OCI-LY3 (cell line): ENCODE results near the gene ANKLE1.

Experiments
- H2AFZ ChIP-seq: fragments of 200-600, 300-600 bp; shearing (Covaris generic); 2 replicates; pipeline ENCODE4 v1.6.0; 2014; ENCODE audit warnings: antibody characterized with exemption, low read depth, low read length
- H3K27ac ChIP-seq: fragments of 200-600, 300-600 bp; sonication (generic); 2 replicates; pipeline ENCODE4 v1.5.1; 2014; ENCODE audit warnings: mild to moderate bottlenecking, low read length, moderate library complexity, mixed read lengths
- H3K27me3 ChIP-seq: fragments of 200-600, 300-600 bp; sonication (generic); 2 replicates; pipeline ENCODE4 v1.6.1; 2014; ENCODE audit warnings: low read depth, low read length, mixed read lengths
- H3K36me3 ChIP-seq: fragments of 200-600, 300-600 bp; sonication (generic); replicated peaks from 2 replicates; pipeline ENCODE3; 2014; ENCODE audit warnings: low read depth, low read length, mixed read lengths
- H3K4me1 ChIP-seq: fragments of 300-600, 200-600 bp; sonication (generic); 2 replicates; pipeline ENCODE4 v1.6.1; 2014; ENCODE audit warnings: low read length, mixed read lengths
- H3K4me2 ChIP-seq: fragments of 200-600, 300-600 bp; sonication (generic); 2 replicates; pipeline ENCODE4 v1.6.1; 2014; ENCODE audit warnings: low read length, mixed read lengths
- H3K4me3 ChIP-seq: fragments of 300-600, 200-600 bp; sonication (generic); 2 replicates; pipeline ENCODE4 v1.5.1; 2014; ENCODE audit warnings: antibody characterized with exemption, mild to moderate bottlenecking, low read length, moderate library complexity
- H3K79me2 ChIP-seq: fragments of 300-600, 200-600 bp; shearing (Covaris generic); 2 replicates; pipeline ENCODE4 v1.6.1; 2014; ENCODE audit warnings: mild to moderate bottlenecking, low read length, mixed read lengths
- H3K9ac ChIP-seq: fragments of 300-600, 200-600 bp; shearing (Covaris generic); 2 replicates; pipeline ENCODE4 v1.6.0; 2014; ENCODE audit warnings: mild to moderate bottlenecking, low read length, moderate library complexity
- H3K9me3 ChIP-seq: fragments of 200-600, 300-600 bp; shearing (Covaris generic); 2 replicates; pipeline ENCODE4 v1.6.1; 2014; ENCODE audit warnings: low read length, mixed read lengths; ENCODE audit not compliant: insufficient read depth
- H4K20me1 ChIP-seq: fragments of 200-600, 300-600 bp; sonication (generic); 2 replicates; pipeline ENCODE4 v1.6.1; 2016; ENCODE audit warnings: low read length, mixed read lengths; ENCODE audit not compliant: insufficient read depth
- CTCF ChIP-seq: fragments of 200-600, 300-600 bp; sonication (generic); IDR thresholded peaks from 2 replicates; pipeline ENCODE4 v1.5.1; 2014; ENCODE audit warnings: antibody characterized with exemption, low read length, low read depth
- EZH2phosphoT487 ChIP-seq: fragments of 200-600 bp; shearing (Covaris generic); IDR thresholded peaks from 2 replicates; pipeline ENCODE4 v1.6.1; 2018; ENCODE audit warnings: antibody characterized with exemption, mixed run types, low read depth

Gene ANKLE1

GRCh38 chr19:17318966-17319365 is 37.3 kb downstream of the ANKLE1 start:
- Histone ChIP-seq H4K20me1 (no peaks in the 10 kb centered on the region), H2AFZ (no peak overlapping the region), H3K27ac (no peak overlapping the region), H3K27me3 (no peaks in the 10 kb centered on the region), H3K4me1 (no peaks in the 10 kb centered on the region), H3K4me2 (no peak overlapping the region), H3K79me2 (no peaks in the 10 kb centered on the region), H3K9ac (no peak overlapping the region), H3K4me3 (no peak overlapping the region), H3K9me3 (no peaks in the 10 kb centered on the region), H3K36me3 (peaks cover 27% of the 10 kb centered on the region)
- TF ChIP-seq CTCF (no peak), EZH2phosphoT487 (no peak)

- H3K4me2 ChIP-seq, result no peak overlapping the region
These were observed 38.0 kb downstream of the ANKLE1 start for GRCh38 chr19:17319473-17320238.

DNA sequence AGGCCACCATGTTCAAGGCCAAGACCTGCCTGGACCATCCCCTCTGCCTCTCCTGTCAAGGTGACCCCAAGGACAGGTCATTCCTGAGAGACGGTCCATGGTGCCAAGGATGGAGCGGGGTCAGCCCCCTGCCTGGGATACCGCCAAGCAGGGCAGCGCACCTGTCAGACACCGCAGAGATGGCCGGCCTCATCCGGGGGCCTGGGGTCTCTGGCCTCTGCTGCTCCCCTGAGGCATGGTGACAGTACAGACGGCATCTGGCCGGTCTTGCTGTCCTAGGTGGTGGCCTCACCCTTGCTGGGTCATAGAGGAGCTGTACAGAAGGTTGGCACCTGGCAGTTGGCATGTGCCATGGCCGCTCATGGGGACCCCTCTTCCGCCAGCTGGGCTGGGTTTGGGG is 38.7 kb downstream of the ANKLE1 start:
- Histone ChIP-seq H3K36me3 (peaks cover 19% of the 10 kb centered on the region), H3K9ac (no peak overlapping the region), H3K4me3 (no peak overlapping the region), H3K4me1 (no peaks in the 10 kb centered on the region), H2AFZ (no peak overlapping the region), H3K4me2 (no peak overlapping the region), H3K27ac (no peak overlapping the region), H3K27me3 (no peaks in the 10 kb centered on the region), H4K20me1 (no peaks in the 10 kb centered on the region), H3K79me2 (no peaks in the 10 kb centered on the region), H3K9me3 (no peaks in the 10 kb centered on the region)
- no peak for TF ChIP-seq CTCF
- no peak for TF ChIP-seq EZH2phosphoT487

More at GRCh38 chr19:17319473-17320238, 38.0 kb downstream of the ANKLE1 start:
- H3K36me3 ChIP-seq, result peaks cover 20% of the 10 kb centered on the region
- no peaks in the 10 kb centered on the region for H3K79me2 ChIP-seq
- H3K9me3 ChIP-seq, result no peaks in the 10 kb centered on the region
- no peak overlapping the region for H3K4me3 ChIP-seq
- H3K27ac ChIP-seq, result no peak overlapping the region
- H3K27me3 ChIP-seq, result no peaks in the 10 kb centered on the region
- no peaks in the 10 kb centered on the region for H4K20me1 ChIP-seq
- no peak overlapping the region for H2AFZ ChIP-seq
- H3K9ac ChIP-seq, result no peak overlapping the region
- TF ChIP-seq EZH2phosphoT487 (no peak), CTCF (no peak)
- no peaks in the 10 kb centered on the region for H3K4me1 ChIP-seq

DNA sequence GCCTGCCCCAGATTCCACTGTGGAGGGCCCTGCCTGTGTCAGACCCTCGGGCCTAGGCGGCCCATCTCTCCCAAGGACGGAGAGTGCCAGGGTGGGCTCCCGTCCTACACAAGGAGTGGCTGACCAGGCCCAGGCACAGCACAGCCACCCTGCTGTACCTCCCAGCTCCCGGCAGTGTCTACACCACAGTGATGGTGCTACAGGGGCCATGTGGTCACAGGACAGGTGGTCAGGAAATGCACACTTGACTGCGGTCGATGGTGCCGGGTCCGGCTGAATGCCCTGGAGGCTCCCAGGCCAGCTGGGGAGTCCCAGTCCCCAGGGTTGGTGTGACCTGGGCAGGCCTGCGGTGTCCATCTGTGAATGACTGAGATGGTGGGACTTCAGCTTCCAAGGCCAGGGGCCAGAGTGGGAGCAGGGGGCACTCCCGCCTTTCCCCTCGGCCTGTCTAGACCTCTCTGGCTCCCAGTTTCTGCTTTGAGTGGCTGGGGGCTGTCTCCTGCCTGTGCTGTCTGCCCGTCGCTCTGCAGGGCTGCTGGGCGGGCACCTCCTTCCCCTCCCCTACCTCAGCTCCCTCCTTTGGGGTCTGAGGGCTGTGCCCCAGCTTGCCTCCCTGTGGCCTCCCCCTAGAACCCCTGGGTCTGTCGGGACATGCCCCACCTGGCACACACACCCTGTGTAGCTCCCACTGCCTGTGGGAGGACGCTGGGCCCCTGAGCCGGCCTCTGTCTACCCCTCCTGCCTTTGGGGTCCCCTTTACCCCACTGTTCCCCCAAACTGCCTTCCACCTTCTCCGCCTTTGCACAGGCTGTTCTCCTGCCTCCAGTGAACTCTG is 40.2 kb downstream of the ANKLE1 start:
- TF ChIP-seq CTCF (no peak), EZH2phosphoT487 (no peak)
- H3K79me2 ChIP-seq, result no peaks in the 10 kb centered on the region
- no peak overlapping the region for H2AFZ ChIP-seq
- no peak overlapping the region for H3K9ac ChIP-seq
- no peaks in the 10 kb centered on the region for H3K9me3 ChIP-seq
- H3K4me3 ChIP-seq, result no peak overlapping the region
- H3K4me2 ChIP-seq, result no peak overlapping the region
- no peaks in the 10 kb centered on the region for H3K27me3 ChIP-seq
- H3K36me3 ChIP-seq, result peaks cover 11% of the 10 kb centered on the region
- no peaks in the 10 kb centered on the region for H3K4me1 ChIP-seq
- H3K27ac ChIP-seq, result no peak overlapping the region
- H4K20me1 ChIP-seq, result no peaks in the 10 kb centered on the region
